ENCODE measurements around the gene SLC17A5.

The SLC17A5 gene

DNA sequence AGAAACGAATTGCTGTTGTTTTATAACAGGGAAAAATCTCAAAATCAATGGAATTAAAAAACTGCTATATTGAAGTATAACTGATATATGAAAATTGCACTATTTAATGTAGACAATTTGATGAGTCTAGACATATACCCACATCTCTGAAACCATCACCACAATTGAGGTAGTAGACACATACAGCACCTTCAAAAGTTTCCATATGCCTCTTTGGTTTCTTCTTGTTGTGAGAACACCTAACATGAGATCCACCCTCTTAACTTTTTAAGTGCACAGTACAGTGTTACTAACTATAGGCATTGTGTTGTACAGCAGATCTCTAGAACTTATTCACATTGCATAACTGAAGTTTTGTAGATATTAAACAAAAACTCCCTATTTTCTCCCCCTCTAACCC lies 14.0 kb upstream of the SLC17A5 start:
- in situ Hi-C loops (cut with HindIII; ENCODE audit: low pct_ligation_motif_present, low sequenced_read_pairs), result no loop called here

DNA sequence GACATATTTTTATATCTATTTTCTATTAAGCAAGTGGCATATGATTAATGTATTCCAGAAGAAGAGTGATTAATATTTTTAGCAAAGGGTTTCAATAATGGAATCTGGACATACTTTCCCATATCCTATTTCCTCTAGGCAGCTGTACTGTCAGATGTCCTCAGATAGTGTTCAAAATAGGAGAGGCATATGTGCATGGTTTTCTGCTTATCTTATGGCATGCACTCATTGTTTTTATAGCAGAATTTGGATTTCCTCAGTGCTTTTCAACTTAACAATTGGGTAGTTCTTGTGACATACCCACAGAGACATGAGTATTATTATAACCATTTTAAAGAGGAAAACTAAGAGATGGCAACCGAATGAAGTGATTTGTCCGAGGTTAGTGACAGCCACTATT lies 12.6 kb upstream of the SLC17A5 start:
- Histone ChIP-seq H3K27me3 (replicated peaks) (no peaks in the 10 kb centered on the region), H3K4me3 (ENCODE audit: low read depth, low read length) (no peak overlapping the region), H3K27ac (no peak overlapping the region), H3K36me3 (replicated peaks) (no peaks in the 10 kb centered on the region)
- peak; percentile 30 for DNase-seq
- in situ Hi-C loops (cut with HindIII; ENCODE audit: low pct_ligation_motif_present, low sequenced_read_pairs), result no loop called here
- TF ChIP-seq, protein P1, sequence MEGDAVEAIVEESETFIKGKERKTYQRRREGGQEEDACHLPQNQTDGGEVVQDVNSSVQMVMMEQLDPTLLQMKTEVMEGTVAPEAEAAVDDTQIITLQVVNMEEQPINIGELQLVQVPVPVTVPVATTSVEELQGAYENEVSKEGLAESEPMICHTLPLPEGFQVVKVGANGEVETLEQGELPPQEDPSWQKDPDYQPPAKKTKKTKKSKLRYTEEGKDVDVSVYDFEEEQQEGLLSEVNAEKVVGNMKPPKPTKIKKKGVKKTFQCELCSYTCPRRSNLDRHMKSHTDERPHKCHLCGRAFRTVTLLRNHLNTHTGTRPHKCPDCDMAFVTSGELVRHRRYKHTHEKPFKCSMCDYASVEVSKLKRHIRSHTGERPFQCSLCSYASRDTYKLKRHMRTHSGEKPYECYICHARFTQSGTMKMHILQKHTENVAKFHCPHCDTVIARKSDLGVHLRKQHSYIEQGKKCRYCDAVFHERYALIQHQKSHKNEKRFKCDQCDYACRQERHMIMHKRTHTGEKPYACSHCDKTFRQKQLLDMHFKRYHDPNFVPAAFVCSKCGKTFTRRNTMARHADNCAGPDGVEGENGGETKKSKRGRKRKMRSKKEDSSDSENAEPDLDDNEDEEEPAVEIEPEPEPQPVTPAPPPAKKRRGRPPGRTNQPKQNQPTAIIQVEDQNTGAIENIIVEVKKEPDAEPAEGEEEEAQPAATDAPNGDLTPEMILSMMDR (IDR thresholded peaks at IDR 0.05; ENCODE audit: low read depth, low read length, missing control alignments), result no peak

More for the DNA sequence above, 14.0 kb upstream of the SLC17A5 start:
- Histone ChIP-seq H3K27ac (no peak overlapping the region), H3K27me3 (replicated peaks) (no peaks in the 10 kb centered on the region), H3K36me3 (replicated peaks) (no peaks in the 10 kb centered on the region), H3K4me3 (ENCODE audit: low read depth, low read length) (no peak overlapping the region)
- DNase-seq, result no peak
- TF ChIP-seq, protein P1 (IDR thresholded peaks at IDR 0.05; ENCODE audit: low read depth, low read length, missing control alignments), result no peak

DNA sequence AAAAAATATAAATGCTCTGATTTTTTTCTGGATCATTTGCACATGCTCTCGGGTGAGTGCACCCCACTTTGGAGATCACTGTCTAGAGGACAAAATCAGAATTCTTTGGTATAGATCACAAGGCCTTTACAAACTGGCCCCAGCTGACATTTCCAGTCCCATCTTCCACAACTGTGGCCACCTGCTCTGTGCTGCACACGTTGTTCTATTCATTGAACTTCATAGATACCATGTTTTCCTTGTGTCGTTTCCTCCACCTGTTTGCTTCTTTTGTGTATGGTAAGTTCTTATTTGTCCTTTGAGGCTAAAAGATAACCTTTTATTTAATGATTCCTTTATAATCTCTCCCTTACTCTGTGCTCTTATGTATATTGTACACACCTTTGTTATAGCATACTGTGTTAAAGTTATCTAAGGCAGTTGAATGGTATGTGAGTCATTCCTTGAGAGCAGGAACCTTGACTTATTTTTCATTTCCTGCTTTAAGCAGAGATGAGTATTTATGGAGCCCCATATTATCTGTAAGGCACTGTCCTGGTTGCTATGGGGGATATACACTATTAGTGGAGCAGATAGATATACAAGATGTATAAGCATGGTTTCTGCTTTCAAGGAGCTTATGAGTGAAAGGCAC lies 12.0 kb upstream of the SLC17A5 start:
- TF ChIP-seq, protein P1 (IDR thresholded peaks at IDR 0.05; ENCODE audit: low read depth, low read length, missing control alignments), result no peak
- in situ Hi-C loops (cut with HindIII; ENCODE audit: low pct_ligation_motif_present, low sequenced_read_pairs), result no loop called here

DNA sequence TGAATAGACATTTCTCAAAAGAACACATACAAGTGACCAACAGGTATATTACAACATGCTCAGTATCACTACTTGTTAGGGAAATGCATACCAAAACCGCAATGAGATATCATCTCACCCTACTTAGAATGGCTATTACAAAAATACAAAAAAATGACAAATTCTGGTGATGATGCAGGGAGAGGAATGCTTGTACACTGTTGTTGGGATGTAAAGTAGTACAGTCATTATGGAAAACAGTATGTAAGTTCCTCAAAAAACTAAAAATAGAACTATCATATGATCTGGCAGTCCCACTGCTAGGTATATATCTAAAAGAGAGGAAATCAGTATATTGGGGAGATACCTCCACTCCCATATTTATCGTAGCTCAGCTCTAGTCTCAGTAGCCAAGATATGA lies 10.9 kb upstream of the SLC17A5 start:
- Histone ChIP-seq H3K4me3 (ENCODE audit: low read depth, low read length) (no peak overlapping the region), H3K36me3 (replicated peaks) (no peaks in the 10 kb centered on the region), H3K27me3 (replicated peaks) (no peaks in the 10 kb centered on the region), H3K27ac (no peak overlapping the region)
- in situ Hi-C loops (cut with HindIII; ENCODE audit: low pct_ligation_motif_present, low sequenced_read_pairs), result no loop called here
- TF ChIP-seq, protein P1 (IDR thresholded peaks at IDR 0.05; ENCODE audit: low read depth, low read length, missing control alignments), result no peak
- DNase-seq, result no peak

More for the DNA sequence above, 12.0 kb upstream of the SLC17A5 start:
- Histone ChIP-seq H3K27me3 (replicated peaks) (no peaks in the 10 kb centered on the region), H3K36me3 (replicated peaks) (no peaks in the 10 kb centered on the region), H3K4me3 (ENCODE audit: low read depth, low read length) (no peak overlapping the region), H3K27ac (no peak overlapping the region)
- no peak for DNase-seq

- no peaks in the 10 kb centered on the region for H3K27me3 ChIP-seq (replicated peaks)
- in situ Hi-C loops (cut with HindIII; ENCODE audit: low pct_ligation_motif_present, low sequenced_read_pairs), result no loop called here
- no peaks in the 10 kb centered on the region for H3K36me3 ChIP-seq (replicated peaks)
Observed at GRCh38 chr6:73657201-73657600, 3.4 kb upstream of the SLC17A5 start.

More at GRCh38 chr6:73657201-73657600, 3.4 kb upstream of the SLC17A5 start:
- no peak for DNase-seq
- TF ChIP-seq, protein P1 (IDR thresholded peaks at IDR 0.05; ENCODE audit: low read depth, low read length, missing control alignments), result no peak
- Histone ChIP-seq H3K27ac (no peak overlapping the region), H3K4me3 (ENCODE audit: low read depth, low read length) (no peak overlapping the region)
